Osteoblast (primary cell): ENCODE data around the gene CCNC. TPM values are rescaled to one million over a fixed set of nuclear protein-coding genes. Genes with fewer than 3 reads are reported as not detected.

ENCODE experiments used
- DNase-seq: peaks from one replicate; pipeline ENCODE4 v3.0.0; 2011; ENCODE audit warnings: low spot score, mixed read lengths; ENCODE audit not compliant: insufficient read length; ENCODE audit errors: missing footprints
- H2AFZ ChIP-seq: 2 replicates; pipeline ENCODE4 v1.6.0; 2011; ENCODE audit warnings: mild to moderate bottlenecking, low read length
- H3K27ac ChIP-seq: 2 replicates; pipeline ENCODE4 v1.5.1; 2011; ENCODE audit warnings: mild to moderate bottlenecking, low read depth, low read length, moderate library complexity
- H3K27me3 ChIP-seq: 2 replicates; pipeline ENCODE4 v1.6.0; 2012; ENCODE audit warnings: mild to moderate bottlenecking, control low read depth, inconsistent platforms, low read length, moderate library complexity; ENCODE audit not compliant: insufficient read depth
- H3K36me3 ChIP-seq: 2 replicates; pipeline ENCODE4 v1.5.1; 2011; ENCODE audit warnings: mild to moderate bottlenecking, low read length, control low read depth, moderate library complexity; ENCODE audit not compliant: insufficient read depth
- H3K4me1 ChIP-seq: 2 replicates; pipeline ENCODE4 v1.5.1; 2011; ENCODE audit warnings: mild to moderate bottlenecking, low read length, control low read depth, moderate library complexity; ENCODE audit not compliant: insufficient read depth
- H3K4me2 ChIP-seq: 2 replicates; pipeline ENCODE4 v1.6.0; 2011; ENCODE audit warnings: mild to moderate bottlenecking, low read length; ENCODE audit not compliant: insufficient read depth
- H3K4me3 ChIP-seq: fragments of 200-600 bp; sonication (generic); 3 replicates; pipeline ENCODE4 v1.5.1; 2012; ENCODE audit warnings: mild to moderate bottlenecking, low read length, inconsistent platforms; ENCODE audit not compliant: insufficient read depth
- H3K79me2 ChIP-seq: 2 replicates; pipeline ENCODE4 v1.6.0; 2012; ENCODE audit warnings: mild to moderate bottlenecking, low read length, control low read depth, inconsistent platforms; ENCODE audit not compliant: insufficient read depth
- H3K9me3 ChIP-seq: 2 replicates; pipeline ENCODE4 v1.5.1; 2011; ENCODE audit warnings: low read depth, low read length, control low read depth
- H4K20me1 ChIP-seq: 2 replicates; pipeline ENCODE4 v1.6.0; 2012; ENCODE audit warnings: mild to moderate bottlenecking, low read length, control low read depth; ENCODE audit not compliant: insufficient read depth
- CTCF ChIP-seq: IDR thresholded peaks from 2 replicates; pipeline ENCODE4 v1.5.1; 2011; ENCODE audit warnings: mild to moderate bottlenecking, low read depth, low read length, moderate library complexity; ENCODE audit errors: extremely low read depth
- small RNA-seq: library from RNA; depleted of rRNA; stranded (forward); fragments of <200 nt; gene quantifications from one replicate; pipeline ENCODE3, GENCODE V24; 2012
- total RNA-seq: library from RNA; depleted of rRNA; stranded (reverse); fragments of >200 nt; gene quantifications from 2 replicates; pipeline ENCODE4 v1.2.3, GENCODE V29; 2012

CCNC gene
- total RNA-seq, 1 donor: 89.4 TPM

DNA sequence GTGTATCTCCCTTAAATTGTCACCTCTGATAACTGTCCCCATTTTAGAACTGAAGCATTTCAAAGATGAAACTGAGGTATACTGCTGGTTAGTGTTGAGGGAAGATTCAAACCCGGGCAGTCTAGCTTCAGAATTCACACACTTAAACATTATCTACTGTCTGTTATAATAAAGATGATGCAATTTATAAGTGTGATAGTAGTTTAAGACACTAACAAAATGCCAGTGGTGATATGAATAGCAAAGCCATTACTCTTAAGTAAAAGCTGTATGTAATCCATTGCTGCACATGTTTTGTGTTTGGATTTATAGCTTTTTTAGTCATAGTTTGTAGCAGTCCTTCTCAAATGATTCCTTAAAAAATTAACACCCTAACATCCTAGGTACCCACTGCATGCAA is 73.0 kb downstream of the CCNC start:
- Histone ChIP-seq H3K79me2 (no peaks in the 10 kb centered on the region), H3K4me3 (no peak overlapping the region), H3K36me3 (no peaks in the 10 kb centered on the region), H2AFZ (no peak overlapping the region), H3K4me1 (no peaks in the 10 kb centered on the region), H3K27ac (no peak overlapping the region), H3K9me3 (no peaks in the 10 kb centered on the region), H3K4me2 (no peak overlapping the region), H4K20me1 (peaks cover 3% of the 10 kb centered on the region), H3K27me3 (no peaks in the 10 kb centered on the region)
- no peak for TF ChIP-seq CTCF
- no peak for DNase-seq

Small RNAs within 50 kb of the gene (small RNA-seq; reads per million reads assigned to genes)
- gene RF00019: not detected

Other genes starting within 250 kb of the CCNC start
- gene FAXC, start 219.0 kb downstream of the CCNC start, total RNA-seq: 0.88 and 1.1 TPM in 2 replicates
- 2.5 and 3.5 TPM in 2 replicates for gene COQ3, start 174.5 kb downstream of the CCNC start, total RNA-seq
- gene PNISR, start 143.4 kb downstream of the CCNC start, total RNA-seq: 78.2 and 81.9 TPM in 2 replicates
- gene USP45, start 53.2 kb downstream of the CCNC start, total RNA-seq: 18.1 and 24.5 TPM in 2 replicates
- not detected in 2 replicates for gene PRDM13, start 38.2 kb upstream of the CCNC start, total RNA-seq